Activated T-helper 2 cell treated with anti-CD3 and anti-CD28 coated beads, Interferon-gamma antibody, Interleukin-2, Interleukin-4, amounts not matched to agents 10 μg/mL and 5 μg/mL and 100 μg/mL, durations not matched to agents 14 hours and 24 hours and 36 hours (primary cell): ENCODE measurements around the gene ZC3H18. TPM values are rescaled to one million over a fixed set of nuclear protein-coding genes. Genes with fewer than 3 reads are reported as not detected.

Source experiments
- DNase-seq: peaks from one replicate; pipeline ENCODE4 v3.0.0; 2021; ENCODE audit warnings: low spot score
- H3K27ac Mint-ChIP-seq: one replicate; pipeline ENCODE4 v1.8.0; 2021; ENCODE audit warnings: mixed read lengths
- H3K27me3 Mint-ChIP-seq: one replicate; pipeline ENCODE4 v1.8.0; 2021; ENCODE audit warnings: low read depth, mixed read lengths
- H3K36me3 Mint-ChIP-seq: one replicate; pipeline ENCODE4 v1.8.0; 2021; ENCODE audit warnings: low read depth, mixed read lengths
- H3K4me1 Mint-ChIP-seq: one replicate; pipeline ENCODE4 v1.8.0; 2021; ENCODE audit warnings: low read depth, mixed read lengths
- H3K4me3 Mint-ChIP-seq: one replicate; pipeline ENCODE4 v1.8.0; 2021; ENCODE audit warnings: low read depth, mild to moderate bottlenecking, moderate library complexity, mixed read lengths
- H3K9me3 Mint-ChIP-seq: one replicate; pipeline ENCODE4 v1.8.0; 2021; ENCODE audit warnings: mixed read lengths
- intact Hi-C: fragments of 100-400 bp; cut with micrococcal nuclease; formaldehyde crosslinking; loops from one replicate; pipeline ENCODE4 v1.15.1; 2023
- total RNA-seq: library from RNA; stranded (reverse); gene quantifications from 2 replicates; pipeline ENCODE4 v1.2.3, GENCODE V29; 2022

The ZC3H18 gene
- total RNA-seq, 1 donor from 2014 or later = 93.9 TPM

GRCh38 chr16:88582912-88583575 lies 12.8 kb downstream of the ZC3H18 start:
- no peak for DNase-seq
- Mint-ChIP-seq H3K9me3 (no peaks in the 10 kb centered on the region), H3K27ac (no peak overlapping the region), H3K4me1 (peaks cover 25% of the 10 kb centered on the region), H3K36me3 (peaks cover 67% of the 10 kb centered on the region), H3K27me3 (no peaks in the 10 kb centered on the region), H3K4me3 (no peak overlapping the region)
- intact Hi-C loops = no loop called here

GRCh38 chr16:88584676-88585075 lies 14.5 kb downstream of the ZC3H18 start:
- Mint-ChIP-seq H3K9me3 (no peaks in the 10 kb centered on the region), H3K4me3 (no peak overlapping the region), H3K27me3 (no peaks in the 10 kb centered on the region), H3K27ac (peak overlapping the region; percentile 72), H3K4me1 (peaks cover 41% of the 10 kb centered on the region), H3K36me3 (peaks cover 73% of the 10 kb centered on the region)
- DNase-seq = no peak
- intact Hi-C loops = no loop called here

- Mint-ChIP-seq H3K4me3 (no peak overlapping the region), H3K27ac (peak overlapping the region; percentile 67), H3K4me1 (peaks cover 44% of the 10 kb centered on the region), H3K27me3 (no peaks in the 10 kb centered on the region), H3K9me3 (no peaks in the 10 kb centered on the region), H3K36me3 (peaks cover 73% of the 10 kb centered on the region)
- no peak for DNase-seq
- intact Hi-C loops = no loop called here
Observed at GRCh38 chr16:88585269-88585668, 15.1 kb downstream of the ZC3H18 start.

- peaks cover 71% of the 10 kb centered on the region for H3K36me3 Mint-ChIP-seq
- H3K27me3 Mint-ChIP-seq = no peaks in the 10 kb centered on the region
- peak overlapping the region; percentile 67 for H3K27ac Mint-ChIP-seq
- peaks cover 44% of the 10 kb centered on the region for H3K4me1 Mint-ChIP-seq
- H3K9me3 Mint-ChIP-seq = no peaks in the 10 kb centered on the region
- no peak for DNase-seq
- H3K4me3 Mint-ChIP-seq = no peak overlapping the region
- intact Hi-C loops = no loop called here
Observed at GRCh38 chr16:88585927-88586581, 15.9 kb downstream of the ZC3H18 start.

GRCh38 chr16:88588148-88588547 lies 17.9 kb downstream of the ZC3H18 start:
- Mint-ChIP-seq H3K27me3 (no peaks in the 10 kb centered on the region), H3K36me3 (peaks cover 70% of the 10 kb centered on the region), H3K4me3 (no peak overlapping the region), H3K9me3 (no peaks in the 10 kb centered on the region), H3K4me1 (peaks cover 52% of the 10 kb centered on the region), H3K27ac (peak overlapping the region; percentile 83)
- intact Hi-C loops = no loop called here
- no peak for DNase-seq

GRCh38 chr16:88588754-88589153 lies 18.6 kb downstream of the ZC3H18 start:
- H3K4me1 Mint-ChIP-seq = peaks cover 52% of the 10 kb centered on the region
- intact Hi-C loops = no loop called here
- no peak for DNase-seq
- peak overlapping the region; percentile 83 for H3K27ac Mint-ChIP-seq
- H3K27me3 Mint-ChIP-seq = no peaks in the 10 kb centered on the region
- H3K9me3 Mint-ChIP-seq = no peaks in the 10 kb centered on the region
- H3K36me3 Mint-ChIP-seq = peaks cover 71% of the 10 kb centered on the region
- no peak overlapping the region for H3K4me3 Mint-ChIP-seq

- peak overlapping the region; percentile 5 for H3K4me3 Mint-ChIP-seq
- H3K27ac Mint-ChIP-seq = peak overlapping the region; percentile 83
- H3K9me3 Mint-ChIP-seq = no peaks in the 10 kb centered on the region
- peaks cover 73% of the 10 kb centered on the region for H3K36me3 Mint-ChIP-seq
- H3K27me3 Mint-ChIP-seq = no peaks in the 10 kb centered on the region
- no peak for DNase-seq
- intact Hi-C loops = no loop called here
- peaks cover 52% of the 10 kb centered on the region for H3K4me1 Mint-ChIP-seq
Observed at GRCh38 chr16:88589441-88589840, 19.2 kb downstream of the ZC3H18 start.

- intact Hi-C loops = no loop called here
- no peaks in the 10 kb centered on the region for H3K27me3 Mint-ChIP-seq
- H3K27ac Mint-ChIP-seq = peak overlapping the region; percentile 74
- H3K9me3 Mint-ChIP-seq = no peaks in the 10 kb centered on the region
- peaks cover 48% of the 10 kb centered on the region for H3K4me1 Mint-ChIP-seq
- no peak for DNase-seq
- peaks cover 65% of the 10 kb centered on the region for H3K36me3 Mint-ChIP-seq
- H3K4me3 Mint-ChIP-seq = peak overlapping the region; percentile 11
Observed at GRCh38 chr16:88591577-88592021, 21.4 kb downstream of the ZC3H18 start.

- no peaks in the 10 kb centered on the region for H3K9me3 Mint-ChIP-seq
- no peak for DNase-seq
- H3K36me3 Mint-ChIP-seq = peaks cover 59% of the 10 kb centered on the region
- peaks cover 35% of the 10 kb centered on the region for H3K4me1 Mint-ChIP-seq
- H3K27ac Mint-ChIP-seq = no peak overlapping the region
- no peaks in the 10 kb centered on the region for H3K27me3 Mint-ChIP-seq
- H3K4me3 Mint-ChIP-seq = no peak overlapping the region
- intact Hi-C loops = no loop called here
Observed at GRCh38 chr16:88593061-88593460, 22.9 kb downstream of the ZC3H18 start.

GRCh38 chr16:88593489-88593888 lies 23.3 kb downstream of the ZC3H18 start:
- intact Hi-C loops = no loop called here
- no peak for DNase-seq
- H3K27me3 Mint-ChIP-seq = no peaks in the 10 kb centered on the region
- H3K4me3 Mint-ChIP-seq = no peak overlapping the region
- H3K36me3 Mint-ChIP-seq = peaks cover 56% of the 10 kb centered on the region
- H3K9me3 Mint-ChIP-seq = no peaks in the 10 kb centered on the region
- H3K27ac Mint-ChIP-seq = no peak overlapping the region
- peaks cover 31% of the 10 kb centered on the region for H3K4me1 Mint-ChIP-seq

- H3K4me3 Mint-ChIP-seq = no peak overlapping the region
- intact Hi-C loops = no loop called here
Observed at GRCh38 chr16:88593910-88594309, 23.7 kb downstream of the ZC3H18 start.

GRCh38 chr16:88595101-88595500 lies 24.9 kb downstream of the ZC3H18 start:
- DNase-seq = no peak
- Mint-ChIP-seq H3K36me3 (peaks cover 53% of the 10 kb centered on the region), H3K4me1 (peaks cover 16% of the 10 kb centered on the region), H3K9me3 (no peaks in the 10 kb centered on the region), H3K27ac (no peak overlapping the region), H3K4me3 (no peak overlapping the region), H3K27me3 (no peaks in the 10 kb centered on the region)
- intact Hi-C loops = no loop called here

More at GRCh38 chr16:88593910-88594309, 23.7 kb downstream of the ZC3H18 start:
- H3K27ac Mint-ChIP-seq = no peak overlapping the region
- no peaks in the 10 kb centered on the region for H3K9me3 Mint-ChIP-seq
- H3K36me3 Mint-ChIP-seq = peaks cover 53% of the 10 kb centered on the region
- DNase-seq = no peak
- no peaks in the 10 kb centered on the region for H3K27me3 Mint-ChIP-seq
- H3K4me1 Mint-ChIP-seq = peaks cover 27% of the 10 kb centered on the region

GRCh38 chr16:88595921-88596320 lies 25.7 kb downstream of the ZC3H18 start:
- peak overlapping the region; percentile 19 for H3K27ac Mint-ChIP-seq

More at GRCh38 chr16:88595921-88596320, 25.7 kb downstream of the ZC3H18 start:
- no peaks in the 10 kb centered on the region for H3K9me3 Mint-ChIP-seq
- no peaks in the 10 kb centered on the region for H3K27me3 Mint-ChIP-seq
- intact Hi-C loops = no loop called here
- DNase-seq = no peak
- peaks cover 55% of the 10 kb centered on the region for H3K36me3 Mint-ChIP-seq
- no peak overlapping the region for H3K4me3 Mint-ChIP-seq
- peaks cover 15% of the 10 kb centered on the region for H3K4me1 Mint-ChIP-seq
